Stimulated activated effector memory CD8-positive, alpha-beta T cell treated with anti-CD3 and anti-CD28 coated beads, Interleukin-12 subunit alpha, Interleukin-12 subunit beta, amount 100 ng/mL, for 72 hours (primary cell): ENCODE data around the gene ATP10A.
A peak's percentile ranks its signal among the peaks of the same experiment; 100 is the strongest.
"Not testable (repeated sequence)": the region's sequence is repeated elsewhere in the genome, so short reads cannot be mapped to it uniquely, and the experiment has no call there.

Source experiments
- ATAC-seq: fragments of 150-1000 bp; cut with Tn5 transposase; 2 replicates; pipeline ENCODE4 v1.10.0; 2021
- DNase-seq, 2 donors: peaks; one replicate each; pipeline ENCODE4 v3.0.0; 2021 to 2022; ENCODE audit warnings: low spot score in 2 of 2
- H3K27ac Mint-ChIP-seq: one replicate; pipeline ENCODE4 v1.8.0; 2022; ENCODE audit warnings: mild to moderate bottlenecking, mixed read lengths
- H3K36me3 Mint-ChIP-seq: one replicate; pipeline ENCODE4 v1.8.0; 2022; ENCODE audit warnings: mild to moderate bottlenecking, mixed read lengths
- H3K4me1 Mint-ChIP-seq: one replicate; pipeline ENCODE4 v1.8.0; 2022; ENCODE audit warnings: mixed read lengths
- H3K4me3 Mint-ChIP-seq: one replicate; pipeline ENCODE4 v1.8.0; 2022; ENCODE audit warnings: mild to moderate bottlenecking, mixed read lengths
- H3K9me3 Mint-ChIP-seq: one replicate; pipeline ENCODE4 v1.8.0; 2022; ENCODE audit warnings: mixed read lengths

ATP10A gene

DNA sequence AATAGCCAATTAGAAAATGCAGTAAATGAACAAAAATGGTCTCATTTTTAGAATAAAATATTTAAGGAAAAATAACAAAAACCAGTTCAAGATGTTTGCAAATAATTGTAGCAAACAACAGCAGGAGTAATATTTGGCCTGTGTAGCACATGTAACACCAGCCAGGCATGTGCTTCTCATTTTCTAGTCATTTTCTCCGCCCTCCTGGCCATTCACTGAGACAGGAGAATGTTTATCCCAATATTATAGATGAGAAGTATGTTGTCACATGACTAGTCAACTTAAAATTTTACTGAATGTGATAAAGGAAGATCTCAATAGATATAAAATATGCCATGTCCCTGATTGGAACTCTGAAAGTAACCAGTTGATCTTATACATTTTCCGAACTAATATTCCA is 7.8 kb upstream of the ATP10A start:
- no peaks in the 10 kb centered on the region for H3K4me1 Mint-ChIP-seq
- DNase-seq (no peak), ATAC-seq (no peak)
- H3K9me3 Mint-ChIP-seq = no peaks in the 10 kb centered on the region
- H3K36me3 Mint-ChIP-seq = no peaks in the 10 kb centered on the region
- H3K4me3 Mint-ChIP-seq = no peak overlapping the region
- H3K27ac Mint-ChIP-seq = no peak overlapping the region

DNA sequence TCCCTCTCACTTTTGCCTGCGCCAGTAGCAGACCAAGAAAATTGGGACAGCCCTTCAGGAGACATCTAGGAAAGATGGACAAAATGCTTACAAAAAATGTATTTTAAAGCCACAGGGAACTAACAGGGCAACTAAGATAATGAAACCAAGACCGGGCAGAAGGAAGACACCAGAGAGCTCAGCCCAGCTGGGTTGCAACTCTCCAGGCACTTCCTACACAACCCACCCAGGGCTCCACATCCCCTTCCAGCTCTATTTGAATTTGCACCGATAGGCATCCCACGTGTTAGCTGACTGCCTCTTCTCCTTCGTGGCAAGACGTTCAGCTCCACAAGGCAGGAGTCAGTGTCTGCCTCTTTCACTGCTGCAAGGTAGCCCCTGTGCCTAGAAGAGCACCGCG is 6.6 kb upstream of the ATP10A start:
- Mint-ChIP-seq H3K4me1 (no peaks in the 10 kb centered on the region), H3K36me3 (no peaks in the 10 kb centered on the region), H3K27ac (no peak overlapping the region), H3K9me3 (no peaks in the 10 kb centered on the region), H3K4me3 (no peak overlapping the region)
- no peak for ATAC-seq
- no peak for DNase-seq

DNA sequence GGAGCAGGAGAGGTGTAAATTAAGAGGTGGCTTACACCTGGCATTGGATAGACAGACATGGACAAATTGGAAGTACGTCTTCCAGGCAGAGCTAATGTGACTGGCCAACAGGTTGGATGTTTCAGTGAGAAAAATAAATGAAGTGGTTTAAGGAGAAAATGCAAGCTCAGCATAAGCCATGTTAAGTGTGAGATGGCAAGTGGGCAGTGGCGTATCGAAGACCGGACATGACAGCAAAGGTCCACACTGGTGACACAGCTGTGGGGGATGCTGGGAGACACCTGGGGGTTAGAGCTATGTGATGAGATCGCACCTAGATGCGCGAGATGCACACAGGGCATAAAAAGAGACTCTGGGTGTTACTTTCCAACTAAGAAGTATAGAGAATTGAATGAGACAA is 3.7 kb upstream of the ATP10A start:
- Mint-ChIP-seq H3K36me3 (no peaks in the 10 kb centered on the region), H3K4me3 (no peak overlapping the region), H3K4me1 (peaks cover under 1% of the 10 kb centered on the region), H3K27ac (no peak overlapping the region), H3K9me3 (no peaks in the 10 kb centered on the region)
- ATAC-seq = no peak
- no peak for DNase-seq

DNA sequence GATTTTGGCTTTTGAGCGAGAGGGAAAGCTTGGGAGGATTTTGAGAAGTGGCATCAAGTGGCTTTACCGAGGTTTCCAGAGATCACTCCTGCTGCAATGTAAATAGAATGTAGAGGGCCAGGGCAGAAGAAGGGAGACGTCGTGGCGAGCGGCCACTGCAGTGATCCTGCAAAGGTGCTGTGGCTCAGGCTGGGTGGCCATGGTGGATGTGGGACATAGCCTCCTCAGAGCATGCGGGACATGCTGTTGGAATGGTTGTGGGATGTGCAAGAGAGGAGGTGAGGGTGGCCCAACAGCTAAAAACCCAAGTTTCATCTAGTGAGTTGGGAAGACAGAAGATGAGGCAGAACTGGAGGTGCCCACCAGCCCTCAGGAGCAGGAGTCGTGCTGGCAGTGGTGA is 3.1 kb upstream of the ATP10A start:
- H3K36me3 Mint-ChIP-seq = no peaks in the 10 kb centered on the region

DNA sequence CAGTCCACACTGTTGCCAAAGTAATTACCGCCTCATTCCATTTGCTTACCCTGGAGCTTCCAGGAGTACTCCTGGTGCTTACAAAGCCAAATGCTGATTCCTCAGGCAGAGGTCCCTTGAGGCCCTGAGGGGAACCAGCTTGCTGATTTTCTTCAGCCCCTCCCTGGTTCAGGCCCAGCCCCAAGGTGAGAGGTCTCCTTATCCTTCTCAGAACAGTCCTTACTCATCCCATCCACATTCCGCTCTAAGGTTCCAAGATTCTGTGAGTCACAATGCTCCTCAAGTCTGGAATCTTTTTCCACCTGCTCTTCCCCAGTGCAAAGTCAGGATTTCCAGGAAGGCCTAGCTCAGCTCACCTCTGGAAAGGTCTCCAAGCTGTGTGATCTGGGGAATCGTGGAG is 1.8 kb upstream of the ATP10A start:
- H3K27ac Mint-ChIP-seq = no peak overlapping the region
- no peaks in the 10 kb centered on the region for H3K36me3 Mint-ChIP-seq
- no peak for DNase-seq

More for the DNA sequence above, 3.1 kb upstream of the ATP10A start:
- no peaks in the 10 kb centered on the region for H3K9me3 Mint-ChIP-seq
- no peak overlapping the region for H3K27ac Mint-ChIP-seq
- peaks cover 7% of the 10 kb centered on the region for H3K4me1 Mint-ChIP-seq
- no peak overlapping the region for H3K4me3 Mint-ChIP-seq
- DNase-seq (no peak), ATAC-seq (no peak)

DNA sequence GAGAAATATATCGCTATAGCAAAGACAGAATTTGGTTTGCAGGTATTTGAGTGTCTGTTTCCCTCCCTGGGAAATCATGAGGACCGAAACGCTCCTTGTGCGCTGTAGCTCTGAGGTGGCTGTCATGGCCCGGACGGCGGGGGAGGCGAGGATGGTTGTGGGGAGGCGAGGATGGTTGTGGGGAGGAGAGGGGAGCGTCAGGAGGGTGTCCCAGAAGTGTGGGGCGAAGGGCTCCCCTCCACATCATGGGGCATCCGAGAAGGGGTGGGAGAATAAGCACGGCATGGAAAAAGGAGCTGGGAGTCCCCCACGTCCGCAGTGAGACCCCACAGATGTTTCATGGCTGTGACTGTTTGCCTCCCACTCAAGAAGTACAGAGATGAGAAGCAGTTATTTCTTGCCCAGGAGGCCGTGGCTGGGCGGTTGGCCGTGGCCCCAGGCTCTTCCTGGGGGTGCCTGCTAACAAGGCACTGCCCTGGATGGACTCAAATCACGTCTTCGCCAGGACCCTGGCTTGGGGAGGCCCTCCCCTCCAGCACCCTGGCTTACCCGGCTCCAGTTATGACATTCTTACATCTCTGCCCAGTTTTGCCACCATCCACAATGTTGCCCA is 947 bp upstream of the ATP10A start:
- H3K4me3 Mint-ChIP-seq = peak overlapping the region; percentile 88
- no peak for DNase-seq
- H3K27ac Mint-ChIP-seq = peak overlapping the region; percentile 37
- no peaks in the 10 kb centered on the region for H3K9me3 Mint-ChIP-seq
- peaks cover 28% of the 10 kb centered on the region for H3K4me1 Mint-ChIP-seq
- no peak for ATAC-seq
- H3K36me3 Mint-ChIP-seq = no peaks in the 10 kb centered on the region

More for the DNA sequence above, 1.8 kb upstream of the ATP10A start:
- H3K4me1 Mint-ChIP-seq = peaks cover 19% of the 10 kb centered on the region
- H3K9me3 Mint-ChIP-seq = no peaks in the 10 kb centered on the region
- no peak for ATAC-seq
- H3K4me3 Mint-ChIP-seq = no peak overlapping the region

DNA sequence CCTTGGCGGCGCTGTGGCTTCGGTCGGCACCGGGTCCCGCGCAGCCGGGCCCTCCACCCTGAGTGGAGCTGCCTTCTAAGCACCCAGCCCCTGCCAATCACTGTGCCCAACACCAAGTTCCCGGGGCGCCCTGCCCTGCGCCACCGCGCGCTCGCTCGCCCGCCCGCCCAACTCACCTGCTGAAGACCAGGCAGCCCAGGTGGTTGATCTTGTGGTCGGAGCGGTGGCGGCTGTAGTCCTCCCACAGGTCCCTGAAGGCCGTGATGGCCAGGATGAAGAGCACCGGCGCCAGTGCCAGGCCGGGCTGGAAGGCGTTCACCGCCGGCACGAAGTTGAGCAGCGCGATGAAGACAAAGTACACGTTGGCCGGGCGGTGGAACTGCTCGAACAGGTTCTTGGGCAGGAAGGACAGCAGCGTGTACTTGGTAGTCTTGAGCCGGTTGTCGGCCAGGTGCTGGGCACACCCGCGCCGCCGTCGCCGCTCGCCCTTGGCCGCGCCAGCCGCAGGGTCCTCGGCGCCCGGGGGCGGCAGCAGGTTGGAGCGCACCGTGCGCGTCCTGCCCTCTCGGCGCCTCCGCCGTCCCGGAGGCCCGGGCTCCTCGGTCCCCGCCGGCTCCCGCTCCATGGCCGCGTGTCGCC is 536 bp downstream of the ATP10A start:
- Mint-ChIP-seq H3K36me3 (no peaks in the 10 kb centered on the region), H3K4me1 (peaks cover 40% of the 10 kb centered on the region), H3K9me3 (no peaks in the 10 kb centered on the region), H3K4me3 (peak overlapping the region; percentile 88), H3K27ac (peak overlapping the region; percentile 87)
- ATAC-seq = peak; percentile 48
- peak; percentile 26 to 68 for DNase-seq

DNA sequence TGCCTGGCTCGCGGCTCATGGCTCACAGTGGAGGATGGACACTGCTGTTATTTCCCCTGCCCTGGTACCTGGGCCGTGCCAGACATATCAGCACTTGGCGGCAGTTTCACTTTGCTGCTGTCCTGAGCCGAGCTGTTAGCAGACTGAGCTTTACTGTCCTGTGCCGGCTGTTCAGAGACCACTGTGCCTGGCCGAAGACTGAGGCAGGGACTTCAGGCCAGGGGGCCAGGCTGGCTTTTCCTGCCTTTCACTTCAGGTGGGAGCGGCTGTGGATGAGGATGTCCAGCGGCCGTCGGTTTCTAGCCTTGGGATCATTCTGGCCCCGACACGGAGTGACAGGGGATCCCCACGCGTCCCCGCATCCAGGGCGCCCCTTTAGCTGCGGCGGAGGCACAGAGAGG is 1.1 kb downstream of the ATP10A start:
- no peaks in the 10 kb centered on the region for H3K9me3 Mint-ChIP-seq
- H3K36me3 Mint-ChIP-seq = no peaks in the 10 kb centered on the region
- DNase-seq (no peak), ATAC-seq (peak; percentile 33)
- peak overlapping the region; percentile 88 for H3K4me3 Mint-ChIP-seq
- H3K4me1 Mint-ChIP-seq = peaks cover 40% of the 10 kb centered on the region
- H3K27ac Mint-ChIP-seq = peak overlapping the region; percentile 87

DNA sequence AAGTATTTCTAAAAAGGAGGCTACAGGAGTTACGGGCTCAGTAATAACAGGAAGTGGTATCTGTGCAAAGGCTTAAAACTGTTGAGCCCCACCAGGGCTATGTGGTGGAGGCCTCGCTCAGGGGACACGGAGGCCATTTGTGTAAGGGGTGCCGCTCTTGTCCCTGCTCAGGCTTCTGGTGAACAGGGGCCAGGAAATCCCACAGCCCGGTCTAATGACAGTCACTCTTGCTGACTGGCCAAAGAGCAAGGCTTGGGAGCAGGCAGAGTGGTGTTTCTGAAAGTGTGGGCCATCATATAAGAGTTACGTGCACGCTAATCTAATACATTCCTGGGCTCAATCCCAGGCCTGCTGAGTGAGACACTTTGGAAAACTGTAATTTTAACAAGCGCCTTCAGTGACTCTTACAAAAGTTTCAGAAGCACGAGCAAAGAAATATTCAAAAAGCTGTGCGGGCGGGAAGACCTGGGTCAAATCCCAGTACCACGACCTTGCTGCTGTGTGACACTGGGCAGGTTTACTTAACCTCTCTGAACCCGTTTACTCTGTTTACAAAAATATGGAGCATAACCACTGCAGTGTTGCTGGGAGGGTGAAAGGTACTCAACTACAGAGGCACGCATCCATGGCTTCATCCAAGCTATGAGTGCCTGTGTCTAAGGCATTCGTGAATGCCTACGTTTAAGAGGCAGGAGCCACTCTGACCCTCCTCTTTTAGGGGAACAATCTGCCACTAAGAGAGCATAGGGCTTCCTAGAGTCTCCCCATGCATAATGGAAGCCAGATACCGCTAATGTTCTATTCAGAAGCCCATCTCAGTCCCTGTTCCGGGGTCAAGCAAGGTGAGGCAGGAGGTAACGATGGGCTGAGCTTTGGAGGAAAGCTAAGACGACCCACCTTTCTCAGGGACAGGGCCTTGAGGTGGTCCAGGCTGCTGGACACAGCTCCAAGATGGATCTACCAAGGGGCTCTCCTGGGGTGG is 2.0 kb downstream of the ATP10A start:
- ATAC-seq (peak; percentile 61), DNase-seq (no peak)
- Mint-ChIP-seq H3K9me3 (no peaks in the 10 kb centered on the region), H3K4me3 (peak overlapping the region; percentile 88), H3K36me3 (peaks cover 8% of the 10 kb centered on the region), H3K4me1 (peaks cover 49% of the 10 kb centered on the region), H3K27ac (peak overlapping the region; percentile 87)

DNA sequence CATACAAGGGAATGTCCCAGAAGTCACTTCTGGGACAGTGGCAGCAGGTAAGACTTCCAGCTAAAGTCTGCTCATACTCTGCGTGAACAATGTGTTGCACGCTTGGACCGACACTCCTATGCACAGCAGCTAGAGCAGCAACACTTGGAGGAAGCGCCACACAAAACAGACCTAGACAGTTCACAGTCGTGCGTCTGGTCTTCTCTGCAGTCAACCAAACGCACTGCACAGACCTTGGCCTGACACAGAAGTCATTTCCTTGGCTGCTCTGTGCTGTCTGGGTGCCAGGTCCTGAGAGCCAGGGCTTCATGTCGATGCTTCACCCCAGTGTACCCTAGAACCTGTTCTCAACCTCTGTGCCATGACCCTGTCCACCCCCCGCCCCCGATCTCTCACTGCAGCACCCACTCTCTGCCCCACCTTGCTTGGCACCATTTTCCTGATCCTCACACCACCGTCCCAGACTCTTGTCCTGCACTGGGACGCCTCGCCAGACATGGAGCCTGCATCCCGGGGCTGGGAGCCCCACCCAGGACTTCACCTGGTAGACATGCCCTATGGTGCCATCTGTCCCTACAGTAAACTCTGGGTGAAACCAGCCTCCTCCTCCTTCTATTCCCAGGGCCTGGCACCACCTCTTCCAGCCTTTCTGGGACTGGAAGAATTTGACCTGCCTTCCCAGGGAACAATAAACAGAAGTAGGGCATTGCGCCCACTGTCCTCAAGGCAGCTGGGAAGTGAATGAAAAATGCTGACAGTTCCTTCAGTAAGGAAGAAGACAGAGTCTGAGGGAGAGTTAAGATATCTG is 3.1 kb downstream of the ATP10A start:
- DNase-seq = no peak
- Mint-ChIP-seq H3K4me3 (peak overlapping the region; percentile 88), H3K36me3 (peaks cover 16% of the 10 kb centered on the region), H3K27ac (peak overlapping the region; percentile 87), H3K4me1 (peaks cover 59% of the 10 kb centered on the region), H3K9me3 (no peaks in the 10 kb centered on the region)
- ATAC-seq = peak; percentile 53

DNA sequence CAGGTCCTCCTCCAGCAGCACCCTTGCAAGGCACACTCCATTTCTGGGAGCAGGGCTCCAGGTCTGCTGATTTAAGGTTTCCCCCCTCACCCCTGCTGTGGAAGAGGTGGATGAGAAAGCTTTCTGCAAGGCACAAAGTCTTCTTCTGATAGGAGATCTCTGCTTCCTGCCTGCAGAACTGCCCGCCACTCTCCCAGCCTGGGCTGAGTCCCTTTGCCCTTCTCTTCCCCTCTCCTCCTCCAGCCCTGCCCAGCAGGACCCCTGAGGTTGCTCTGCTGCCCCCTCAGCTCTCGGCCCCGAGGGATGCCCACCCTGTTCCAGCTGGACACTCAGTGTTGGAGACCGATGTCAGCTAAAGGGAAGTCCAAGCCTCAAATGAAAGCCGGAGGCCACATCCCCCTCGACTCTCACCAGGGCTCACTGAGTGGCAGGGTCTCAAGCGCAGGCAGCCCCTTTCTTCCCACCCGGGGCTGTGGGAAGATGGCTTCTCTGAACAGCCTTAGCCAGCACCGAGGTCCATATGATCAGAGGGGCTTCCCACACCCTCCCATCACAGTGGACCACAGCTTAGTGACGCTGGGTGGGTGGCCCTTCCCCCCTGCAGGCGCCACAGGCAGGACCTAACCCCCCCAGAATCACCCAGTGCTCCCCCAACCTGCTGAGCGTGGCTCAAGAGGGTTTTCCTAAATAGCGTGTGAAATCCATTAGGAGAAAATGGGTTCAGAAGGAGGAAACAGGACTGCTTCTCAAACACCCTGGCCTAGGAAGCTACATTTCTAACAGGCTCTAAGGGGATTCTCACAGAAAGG is 4.0 kb downstream of the ATP10A start:
- ATAC-seq = no peak
- H3K36me3 Mint-ChIP-seq = peaks cover 23% of the 10 kb centered on the region
- peak overlapping the region; percentile 88 for H3K4me3 Mint-ChIP-seq
- no peaks in the 10 kb centered on the region for H3K9me3 Mint-ChIP-seq
- H3K27ac Mint-ChIP-seq = peak overlapping the region; percentile 87
- peaks cover 66% of the 10 kb centered on the region for H3K4me1 Mint-ChIP-seq
- no peak for DNase-seq

DNA sequence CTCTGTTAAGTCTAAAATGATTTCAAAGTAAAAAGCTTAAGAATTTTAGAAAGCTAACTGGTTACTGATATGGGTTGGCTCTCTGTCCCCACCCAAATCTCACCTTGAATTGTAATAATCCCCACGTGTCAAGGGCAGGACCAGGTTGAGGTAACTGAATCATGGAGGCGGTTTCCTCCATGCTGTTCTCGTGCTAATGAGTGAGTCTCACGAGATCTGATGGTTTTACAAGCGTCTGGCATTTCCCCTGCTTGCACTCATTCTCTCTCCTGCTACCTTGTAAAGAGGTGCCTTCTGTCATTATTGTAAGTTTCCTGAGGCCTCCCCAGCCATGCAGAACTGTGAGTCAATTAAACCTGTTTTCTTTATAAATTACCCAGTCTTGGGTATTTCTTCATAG is 7.1 kb downstream of the ATP10A start:
- H3K36me3 Mint-ChIP-seq = peaks cover 23% of the 10 kb centered on the region
- not testable (repeated sequence) for DNase-seq, H3K4me3 Mint-ChIP-seq, ATAC-seq, H3K9me3 Mint-ChIP-seq
- peak overlapping the region; percentile 38 for H3K27ac Mint-ChIP-seq
- H3K4me1 Mint-ChIP-seq = peaks cover 87% of the 10 kb centered on the region

DNA sequence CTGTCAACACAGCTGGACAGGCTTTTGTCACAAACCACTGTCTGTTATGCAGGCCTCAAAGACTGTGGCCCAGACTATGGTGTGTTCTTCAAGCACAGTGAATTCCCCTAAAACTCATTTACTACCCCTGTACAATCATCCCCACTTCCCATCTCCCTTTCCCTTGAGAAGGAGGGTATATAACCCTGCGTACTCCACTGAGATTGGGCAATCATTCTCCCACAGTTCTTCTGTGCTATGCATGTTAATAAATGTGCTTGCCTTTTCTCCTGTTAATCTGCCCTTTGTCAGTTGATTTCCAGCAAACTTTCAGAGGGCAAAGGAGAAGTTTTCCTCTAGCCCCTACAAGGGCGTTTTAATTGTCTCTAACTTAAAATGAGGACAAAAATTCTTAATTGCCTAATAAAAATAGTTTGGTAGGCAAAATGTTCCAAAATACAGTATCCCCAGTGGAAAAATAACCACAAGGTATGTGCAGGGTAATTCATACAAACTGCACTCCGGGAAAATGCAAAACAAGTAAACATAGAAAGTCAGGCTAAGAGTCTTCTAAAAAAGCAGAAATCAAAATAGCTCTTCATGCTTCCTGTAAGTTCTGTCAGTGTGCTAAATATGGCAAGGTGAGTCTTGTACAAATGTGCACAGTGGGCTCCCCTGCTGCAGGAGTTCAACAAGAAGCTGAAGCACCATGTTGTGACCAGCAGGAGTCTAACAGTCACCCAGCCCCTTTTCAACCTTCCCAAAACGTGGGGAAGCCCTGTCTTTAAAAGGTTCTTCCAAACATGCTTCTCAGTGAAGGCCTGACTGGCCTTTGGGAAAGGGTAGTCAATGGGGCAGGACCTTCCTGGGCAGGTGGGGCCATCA is 10.2 kb downstream of the ATP10A start:
- Mint-ChIP-seq H3K9me3 (no peaks in the 10 kb centered on the region), H3K36me3 (peaks cover 23% of the 10 kb centered on the region), H3K27ac (peak overlapping the region; percentile 33), H3K4me1 (peaks cover 82% of the 10 kb centered on the region), H3K4me3 (peak overlapping the region; percentile 35)
- no peak for DNase-seq
- ATAC-seq = no peak
